ENCODE results near the gene LRP2BP. TPM values are rescaled to one million over a fixed set of nuclear protein-coding genes. Genes with fewer than 3 reads are reported as not detected.
A peak's percentile ranks its signal among the peaks of the same experiment; 100 is the strongest.

LRP2BP gene
- total RNA-seq, 1 experiment from 2014 or later = 0.85 TPM

- BruUV-seq (replicated peaks) = no TSS peak
- DNase-seq = no peak
- H3K36me3 ChIP-seq (ENCODE audit: low read depth) = no peaks in the 10 kb centered on the region
- H2AFZ ChIP-seq = no peak overlapping the region
- no peaks in the 10 kb centered on the region for H3K27me3 ChIP-seq (ENCODE audit: insufficient read depth, low read depth)
- intact Hi-C loops (cut with micrococcal nuclease; ENCODE audit: unreplicated experiment) = loop anchor here (1.0 to 10.0 kb wide), 2 partner anchors 36 to 200 kb away; no protein-coding TSS in a partner anchor
- peak overlapping the region; percentile 98 for H3K27ac ChIP-seq
- H3K4me1 ChIP-seq (replicated peaks; ENCODE audit: insufficient read depth) = peaks cover 16% of the 10 kb centered on the region
- no peaks in the 10 kb centered on the region for H4K20me1 ChIP-seq (ENCODE audit: insufficient read depth)
- H3K9me2 ChIP-seq (ENCODE audit: insufficient read depth) = no peaks in the 10 kb centered on the region; the same call in 1 of the 2 replicates
- POLR2A ChIA-PET (ENCODE audit: unreplicated experiment) = no interaction called here
- peak overlapping the region; percentile 98 for H3K4me2 ChIP-seq
- no peak for TF ChIP-seq EZH2 (IDR thresholded peaks at IDR 0.05; ENCODE audit: low read depth)
- TF ChIP-seq CTCF (conservative IDR thresholded peaks at IDR 0.05) = no peak
- H3F3A ChIP-seq (ENCODE audit: insufficient read depth, low read depth) = peaks cover 15% of the 10 kb centered on the region
- peak overlapping the region; percentile 91; the same call in 1 of the 2 replicates for H3K4me3 ChIP-seq
- no peaks in the 10 kb centered on the region for H3K9me3 ChIP-seq (ENCODE audit: insufficient read depth, low read depth)
- CTCF ChIA-PET = interaction anchor here (0.7 kb wide), 1 partner anchor 11 kb away, joined by 3 read pairs; no protein-coding TSS in a partner anchor
- no peaks in the 10 kb centered on the region for H3K79me2 ChIP-seq (ENCODE audit: low read depth)
Measured at GRCh38 chr4:185394568-185395237, 1.0 kb downstream of the LRP2BP start.

- H3K36me3 ChIP-seq (ENCODE audit: low read depth) = no peaks in the 10 kb centered on the region
- H3K9me2 ChIP-seq (ENCODE audit: insufficient read depth) = no peaks in the 10 kb centered on the region; the same call in 1 of the 2 replicates
- BruUV-seq (replicated peaks) = no TSS peak
- no peaks in the 10 kb centered on the region for H3K27me3 ChIP-seq (ENCODE audit: insufficient read depth, low read depth)
- H3K79me2 ChIP-seq (ENCODE audit: low read depth) = no peaks in the 10 kb centered on the region
- H3K4me1 ChIP-seq (replicated peaks; ENCODE audit: insufficient read depth) = peaks cover 9% of the 10 kb centered on the region
- H3F3A ChIP-seq (ENCODE audit: insufficient read depth, low read depth) = peaks cover 8% of the 10 kb centered on the region; the same call in 1 of the 2 replicates
- no peak overlapping the region for H3K27ac ChIP-seq
- ChIA-PET POLR2A (ENCODE audit: unreplicated experiment) (no interaction called here), CTCF (no interaction called here)
- no peak for TF ChIP-seq EZH2 (IDR thresholded peaks at IDR 0.05; ENCODE audit: low read depth)
- no peak for DNase-seq
- H3K4me2 ChIP-seq = no peak overlapping the region
- no peak overlapping the region for H2AFZ ChIP-seq
- no peaks in the 10 kb centered on the region for H3K9me3 ChIP-seq (ENCODE audit: insufficient read depth, low read depth)
- H3K4me3 ChIP-seq = no peak overlapping the region
- intact Hi-C loops (cut with micrococcal nuclease; ENCODE audit: unreplicated experiment) = loop anchor here (10.0 kb wide), 1 partner anchor 203 kb away; no protein-coding TSS in a partner anchor
- no peaks in the 10 kb centered on the region for H4K20me1 ChIP-seq (ENCODE audit: insufficient read depth)
Measured at GRCh38 chr4:185392156-185392555, 3.6 kb downstream of the LRP2BP start.

- POLR2A ChIA-PET (ENCODE audit: unreplicated experiment) = no interaction called here
- peaks cover 9% of the 10 kb centered on the region; the same call in 1 of the 2 replicates for H3K4me1 ChIP-seq (replicated peaks; ENCODE audit: insufficient read depth)
- H3K27ac ChIP-seq = no peak overlapping the region
- no peaks in the 10 kb centered on the region for H3K9me3 ChIP-seq (ENCODE audit: insufficient read depth, low read depth)
- 0 out of 2 replicates have a peak, but pooled peaks cover 3% of the 10 kb centered on the region for H3F3A ChIP-seq (ENCODE audit: insufficient read depth, low read depth)
- H3K79me2 ChIP-seq (ENCODE audit: low read depth) = no peaks in the 10 kb centered on the region
- intact Hi-C loops (cut with micrococcal nuclease; ENCODE audit: unreplicated experiment) = loop anchor here (10.0 kb wide), 1 partner anchor 204 kb away; no protein-coding TSS in a partner anchor
- H3K4me2 ChIP-seq = no peak overlapping the region
- H3K4me3 ChIP-seq = no peak overlapping the region
- H3K27me3 ChIP-seq (ENCODE audit: insufficient read depth, low read depth) = no peaks in the 10 kb centered on the region
- BruUV-seq (replicated peaks) = no TSS peak
- CTCF ChIA-PET = no interaction called here
- no peaks in the 10 kb centered on the region for H3K36me3 ChIP-seq (ENCODE audit: low read depth)
- no peaks in the 10 kb centered on the region; the same call in 1 of the 2 replicates for H3K9me2 ChIP-seq (ENCODE audit: insufficient read depth)
- no peaks in the 10 kb centered on the region for H4K20me1 ChIP-seq (ENCODE audit: insufficient read depth)
- TF ChIP-seq CTCF (conservative IDR thresholded peaks at IDR 0.05) (no peak), EZH2 (IDR thresholded peaks at IDR 0.05; ENCODE audit: low read depth) (no peak)
- no peak for DNase-seq
- no peak overlapping the region for H2AFZ ChIP-seq
Measured at GRCh38 chr4:185390941-185391340, 4.8 kb downstream of the LRP2BP start.

Measured in PC-9 (cell line).